ENCODE measurements around the gene TEX52.
A peak's percentile ranks its signal among the peaks of the same experiment; 100 is the strongest.
"Not testable (repeated sequence)": the region's sequence is repeated elsewhere in the genome, so short reads cannot be mapped to it uniquely, and the experiment has no call there.

Gene TEX52

GRCh38 chr12:2876431-2877046, 19.7 kb upstream of the TEX52 start:
- TF ChIP-seq CTCF (IDR thresholded peaks at IDR 0.05; ENCODE audit: control insufficient read depth, insufficient read depth, low read depth, low read length, missing control alignments), result no peak
- peak overlapping the region; percentile 65 for H3K4me3 ChIP-seq (ENCODE audit: control insufficient read depth, low read depth, low read length)
- no peak for DNase-seq (ENCODE audit: low read depth)

- DNase-seq (ENCODE audit: low read depth), result not testable (repeated sequence)
These were observed 12.3 kb upstream of the TEX52 start for GRCh38 chr12:2868986-2869632.

GRCh38 chr12:2864198-2864597, 7.4 kb upstream of the TEX52 start:
- H3K4me3 ChIP-seq (ENCODE audit: control insufficient read depth, low read depth, low read length), result no peak overlapping the region
- no peak for TF ChIP-seq CTCF (IDR thresholded peaks at IDR 0.05; ENCODE audit: control insufficient read depth, insufficient read depth, low read depth, low read length, missing control alignments)
- DNase-seq (ENCODE audit: low read depth), result no peak

More at GRCh38 chr12:2868986-2869632, 12.3 kb upstream of the TEX52 start:
- not testable (repeated sequence) for H3K4me3 ChIP-seq (ENCODE audit: control insufficient read depth, low read depth, low read length)

GRCh38 chr12:2863402-2863801, 6.6 kb upstream of the TEX52 start:
- H3K4me3 ChIP-seq (ENCODE audit: control insufficient read depth, low read depth, low read length); DNase-seq (ENCODE audit: low read depth): not testable (repeated sequence)

- H3K4me3 ChIP-seq (ENCODE audit: control insufficient read depth, low read depth, low read length), result no peak overlapping the region
- DNase-seq (ENCODE audit: low read depth), result no peak
- no peak for TF ChIP-seq CTCF (IDR thresholded peaks at IDR 0.05; ENCODE audit: control insufficient read depth, insufficient read depth, low read depth, low read length, missing control alignments)
These were observed 6.0 kb upstream of the TEX52 start for GRCh38 chr12:2862876-2863275.

- no peak for TF ChIP-seq CTCF (IDR thresholded peaks at IDR 0.05; ENCODE audit: control insufficient read depth, insufficient read depth, low read depth, low read length, missing control alignments)
- DNase-seq (ENCODE audit: low read depth), result no peak
- H3K4me3 ChIP-seq (ENCODE audit: control insufficient read depth, low read depth, low read length), result no peak overlapping the region
These were observed 3.3 kb upstream of the TEX52 start for GRCh38 chr12:2860170-2860569.

GRCh38 chr12:2858944-2859421, 2.1 kb upstream of the TEX52 start:
- H3K4me3 ChIP-seq (ENCODE audit: control insufficient read depth, low read depth, low read length), result no peak overlapping the region
- DNase-seq (ENCODE audit: low read depth), result no peak
- TF ChIP-seq CTCF (IDR thresholded peaks at IDR 0.05; ENCODE audit: control insufficient read depth, insufficient read depth, low read depth, low read length, missing control alignments), result no peak

Data from AG09309 (cell line).